ENCODE data around the gene B3GLCT. TPM values are rescaled to one million over a fixed set of nuclear protein-coding genes. Genes with fewer than 3 reads are reported as not detected.

Gene B3GLCT
- total RNA-seq, 5 donors from 2014 or later (not counting 1 experiment from before 2014, with no cell fraction given): 3.7 to 5.6 (median 4.7) TPM

DNA sequence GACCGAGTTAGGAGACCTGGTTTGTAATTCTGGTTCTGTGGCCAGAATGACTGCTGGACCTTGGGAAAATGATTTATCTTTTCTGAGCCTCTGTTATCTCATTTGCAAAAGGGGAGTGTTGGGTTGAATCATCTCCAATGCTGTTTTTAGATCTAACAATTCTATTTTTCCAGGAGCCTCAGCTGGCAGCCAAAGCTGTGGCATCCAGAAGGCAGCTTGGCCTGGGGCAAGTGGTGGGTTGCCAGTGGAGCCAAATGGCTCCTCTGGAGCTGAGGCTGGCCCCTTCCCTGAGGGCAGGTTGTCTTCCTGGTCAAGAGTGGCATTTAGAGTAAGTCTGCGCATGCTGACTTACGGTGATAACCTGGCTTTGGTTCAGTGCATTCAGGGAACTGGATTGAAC is 21.3 kb downstream of the B3GLCT start:
- no peak for ATAC-seq (replicated peaks in 1 of 4)
- H3K9me3 ChIP-seq: no peaks in the 10 kb centered on the region

DNA sequence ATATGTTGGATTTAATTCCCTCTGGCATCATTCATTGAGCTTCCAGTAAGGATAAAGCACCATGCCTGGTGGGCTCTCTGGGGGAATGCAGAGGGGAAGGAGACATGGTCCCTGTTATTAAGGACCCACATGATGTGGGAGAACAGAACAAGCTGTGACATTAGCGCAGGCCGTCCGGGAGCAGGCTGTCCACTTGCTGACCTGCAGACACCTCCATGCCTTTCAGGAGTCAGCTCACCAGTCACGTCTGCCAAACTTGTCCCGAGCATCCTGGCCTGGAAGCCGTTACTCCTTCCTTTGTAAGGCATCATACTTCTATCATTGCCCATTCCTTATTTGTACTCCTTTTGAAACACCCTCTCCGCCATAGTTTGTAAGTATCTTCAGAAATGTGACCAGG is 23.4 kb downstream of the B3GLCT start:
- Mint-ChIP-seq H3K36me3 (peaks cover 33% of the 10 kb centered on the region), H3K4me3 (no peak overlapping the region), H3K4me1 (peaks cover 0 to 6% (median 6%) of the 10 kb centered on the region in 3 donors), H3K27ac (no peak overlapping the region), H3K9me3 (no peaks in the 10 kb centered on the region), H3K27me3 (no peaks in the 10 kb centered on the region)
- peaks cover 0 to 6% of the 10 kb centered on the region in 2 donors for H3K36me3 ChIP-seq (ENCODE audit: control insufficient read depth in 2 of 2, extremely low read depth in 1 of 2, insufficient read depth in 1 of 2, low read length in 1 of 2)
- peaks cover 0 to 3% of the 10 kb centered on the region in 2 experiments for H3K4me1 ChIP-seq (ENCODE audit: control insufficient read depth in 1 of 2, extremely low read depth in 1 of 2, insufficient read depth in 2 of 2, low read length in 2 of 2)
- CTCF ChIA-PET: no interaction called here
- POLR2A ChIA-PET: no interaction called here
- no peaks in the 10 kb centered on the region for H3K27me3 ChIP-seq (replicated peaks in 1 of 2; ENCODE audit: control insufficient read depth in 2 of 2, extremely low read depth in 1 of 2, insufficient read depth in 2 of 2, low read length in 1 of 2)
- H3K27ac ChIP-seq (ENCODE audit: low read length): no peak overlapping the region
- WGBS (ENCODE audit: insufficient coverage): 80% methylated on average over 3 of the region's 7 CpGs
- H3K9me3 ChIP-seq: no peaks in the 10 kb centered on the region
- DNase-seq (no peak), ATAC-seq (replicated peaks in 1 of 4) (no peak)
- no peak overlapping the region for H3K4me3 ChIP-seq (ENCODE audit: control insufficient read depth in 1 of 2, extremely low read depth in 1 of 2, low read length in 1 of 2)

More for the DNA sequence above, 21.3 kb downstream of the B3GLCT start:
- Mint-ChIP-seq H3K27me3 (no peaks in the 10 kb centered on the region), H3K9me3 (no peaks in the 10 kb centered on the region), H3K4me1 (no peaks in the 10 kb centered on the region), H3K4me3 (no peak overlapping the region), H3K27ac (no peak overlapping the region), H3K36me3 (peaks cover 36% of the 10 kb centered on the region)
- DNase-seq: no peak
- ChIA-PET POLR2A (interaction anchor here (0.6 to 0.7 kb wide), 3 partner anchors 12 to 1725 kb away, joined by 3 read pairs; no protein-coding TSS in a partner anchor), CTCF (no interaction called here)
- no CpG with 5 or more reads among the region's 3 CpGs for WGBS (ENCODE audit: insufficient coverage)
- Histone ChIP-seq H3K36me3 (ENCODE audit: control insufficient read depth in 2 of 2, extremely low read depth in 1 of 2, insufficient read depth in 1 of 2, low read length in 1 of 2) (peaks cover 0 to 6% of the 10 kb centered on the region in 2 donors), H3K4me1 (ENCODE audit: control insufficient read depth in 1 of 2, extremely low read depth in 1 of 2, insufficient read depth in 2 of 2, low read length in 2 of 2) (no peaks in the 10 kb centered on the region), H3K27ac (ENCODE audit: low read length) (no peak overlapping the region), H3K27me3 (replicated peaks in 1 of 2; ENCODE audit: control insufficient read depth in 2 of 2, extremely low read depth in 1 of 2, insufficient read depth in 2 of 2, low read length in 1 of 2) (no peaks in the 10 kb centered on the region), H3K4me3 (ENCODE audit: control insufficient read depth in 1 of 2, extremely low read depth in 1 of 2, low read length in 1 of 2) (no peak overlapping the region)

DNA sequence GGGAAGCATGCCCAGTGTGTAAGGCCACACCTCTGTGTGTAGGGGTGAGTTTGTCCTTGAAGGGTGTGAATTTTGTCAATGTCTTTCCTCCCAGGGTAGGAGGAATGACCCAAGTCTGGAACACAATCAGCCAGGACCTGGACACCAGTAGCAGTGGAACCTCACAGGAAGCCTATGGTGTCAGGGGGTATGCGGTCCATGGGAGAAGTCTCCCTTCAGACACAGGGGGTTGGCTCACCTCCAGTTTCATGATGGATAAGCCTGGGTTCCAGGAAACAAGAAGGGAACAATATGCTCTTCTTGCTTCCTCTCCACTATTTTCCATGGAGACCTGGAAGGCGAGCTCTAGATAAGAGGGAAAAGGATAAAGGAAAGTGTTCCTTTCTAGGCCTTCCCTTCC is 23.9 kb downstream of the B3GLCT start:
- Histone ChIP-seq H3K4me1 (ENCODE audit: control insufficient read depth in 1 of 2, extremely low read depth in 1 of 2, insufficient read depth in 2 of 2, low read length in 2 of 2) (peaks cover 0 to 3% of the 10 kb centered on the region in 2 experiments), H3K27me3 (replicated peaks in 1 of 2; ENCODE audit: control insufficient read depth in 2 of 2, extremely low read depth in 1 of 2, insufficient read depth in 2 of 2, low read length in 1 of 2) (no peaks in the 10 kb centered on the region), H3K4me3 (ENCODE audit: control insufficient read depth in 1 of 2, extremely low read depth in 1 of 2, low read length in 1 of 2) (no peak overlapping the region), H3K27ac (ENCODE audit: low read length) (no peak overlapping the region), H3K36me3 (ENCODE audit: control insufficient read depth in 2 of 2, extremely low read depth in 1 of 2, insufficient read depth in 1 of 2, low read length in 1 of 2) (peaks cover 0 to 6% of the 10 kb centered on the region in 2 donors), H3K9me3 (no peaks in the 10 kb centered on the region)
- ChIA-PET POLR2A (no interaction called here), CTCF (interaction anchor here in 1 of 2 donors (0.6 kb wide), 1 partner anchor 13 kb away, joined by 3 read pairs; no protein-coding TSS in a partner anchor)
- Mint-ChIP-seq H3K4me1 (peaks cover 0 to 7% (median 6%) of the 10 kb centered on the region in 3 donors), H3K36me3 (peaks cover 31% of the 10 kb centered on the region), H3K4me3 (no peak overlapping the region), H3K27ac (no peak overlapping the region), H3K9me3 (no peaks in the 10 kb centered on the region), H3K27me3 (no peaks in the 10 kb centered on the region)
- no peak for DNase-seq
- WGBS (ENCODE audit: insufficient coverage): 100% methylated on average over 1 of the region's 2 CpGs
- ATAC-seq (replicated peaks in 1 of 4): no peak

DNA sequence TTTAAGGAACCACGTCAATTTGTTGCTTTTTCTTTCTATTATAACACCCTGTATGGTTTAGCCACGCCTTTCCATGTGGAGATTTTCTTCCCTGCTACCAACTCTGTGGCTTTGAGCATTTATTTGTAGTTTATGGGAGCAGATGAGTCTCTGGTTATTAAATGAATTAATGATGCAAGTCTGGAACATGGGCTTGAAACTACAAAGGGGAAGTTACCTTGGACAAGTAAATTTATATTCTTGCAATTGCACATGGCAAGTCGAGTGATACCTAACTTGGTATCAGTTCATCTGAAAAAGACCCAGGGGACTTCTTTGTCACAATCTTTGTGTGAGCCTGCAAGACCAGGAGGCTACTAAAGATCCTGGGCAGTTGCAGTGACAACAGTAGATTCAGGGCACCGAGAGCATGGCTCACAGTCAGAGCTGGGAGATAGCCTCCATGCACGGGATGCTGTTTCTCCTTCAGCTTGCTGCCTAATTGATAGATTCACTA is 24.4 kb downstream of the B3GLCT start:
- Mint-ChIP-seq H3K27ac (no peak overlapping the region), H3K9me3 (no peaks in the 10 kb centered on the region), H3K4me1 (peaks cover 0 to 7% (median 6%) of the 10 kb centered on the region in 3 donors), H3K36me3 (peaks cover 32% of the 10 kb centered on the region), H3K4me3 (no peak overlapping the region), H3K27me3 (no peaks in the 10 kb centered on the region)
- no peaks in the 10 kb centered on the region for H3K9me3 ChIP-seq
- H3K36me3 ChIP-seq (ENCODE audit: control insufficient read depth in 2 of 2, extremely low read depth in 1 of 2, insufficient read depth in 1 of 2, low read length in 1 of 2): peaks cover 0 to 6% of the 10 kb centered on the region in 2 donors
- H3K4me3 ChIP-seq (ENCODE audit: control insufficient read depth in 1 of 2, extremely low read depth in 1 of 2, low read length in 1 of 2): no peak overlapping the region
- H3K4me1 ChIP-seq (ENCODE audit: control insufficient read depth in 1 of 2, extremely low read depth in 1 of 2, insufficient read depth in 2 of 2, low read length in 2 of 2): peaks cover 0 to 3% of the 10 kb centered on the region in 2 experiments
- H3K27ac ChIP-seq (ENCODE audit: low read length): no peak overlapping the region
- ChIA-PET CTCF (interaction anchor here in 1 of 2 donors (0.6 kb wide), 1 partner anchor 12 kb away, joined by 3 read pairs; no protein-coding TSS in a partner anchor), POLR2A (no interaction called here)
- no peaks in the 10 kb centered on the region for H3K27me3 ChIP-seq (replicated peaks in 1 of 2; ENCODE audit: control insufficient read depth in 2 of 2, extremely low read depth in 1 of 2, insufficient read depth in 2 of 2, low read length in 1 of 2)
- WGBS (ENCODE audit: insufficient coverage): 78% methylated on average over 2 of the region's 5 CpGs
- no peak for DNase-seq
- ATAC-seq (replicated peaks in 1 of 4): no peak

DNA sequence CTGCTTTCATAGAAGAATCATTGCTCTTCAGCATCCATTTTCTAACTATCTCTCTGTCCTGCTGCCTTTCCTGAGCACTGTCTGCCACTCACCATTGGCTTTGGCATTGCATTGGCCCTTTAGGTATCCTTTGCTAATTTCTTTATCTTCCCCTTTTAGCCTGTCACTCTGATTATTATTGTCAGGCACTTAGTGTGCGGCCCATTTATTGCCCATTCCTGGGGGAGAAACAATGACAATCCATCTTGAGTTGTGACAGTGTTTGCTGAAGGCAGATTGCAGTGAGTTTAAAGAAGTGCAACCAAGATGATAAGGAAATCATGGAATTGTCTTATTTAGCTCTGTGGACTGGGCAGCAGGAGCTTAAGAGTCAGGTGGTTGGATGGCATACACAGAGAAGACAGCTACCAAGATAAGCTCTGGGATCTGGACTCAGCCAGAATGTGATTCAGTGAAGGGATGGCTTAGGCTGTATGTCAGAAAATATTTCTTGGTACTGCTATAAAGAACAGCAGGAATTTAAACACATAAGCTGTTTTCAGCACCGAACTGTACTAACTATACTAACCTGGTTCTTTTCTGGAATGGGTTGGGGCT is 25.3 kb downstream of the B3GLCT start:
- ChIA-PET POLR2A (no interaction called here), CTCF (no interaction called here)
- H3K9me3 Mint-ChIP-seq: no peaks in the 10 kb centered on the region
- H3K36me3 Mint-ChIP-seq: peaks cover 36% of the 10 kb centered on the region
- Histone ChIP-seq H3K4me3 (ENCODE audit: control insufficient read depth in 1 of 2, extremely low read depth in 1 of 2, low read length in 1 of 2) (no peak overlapping the region), H3K9me3 (no peaks in the 10 kb centered on the region), H3K27me3 (replicated peaks in 1 of 2; ENCODE audit: control insufficient read depth in 2 of 2, extremely low read depth in 1 of 2, insufficient read depth in 2 of 2, low read length in 1 of 2) (no peaks in the 10 kb centered on the region), H3K36me3 (ENCODE audit: control insufficient read depth in 2 of 2, extremely low read depth in 1 of 2, insufficient read depth in 1 of 2, low read length in 1 of 2) (peaks cover 0 to 6% of the 10 kb centered on the region in 2 donors), H3K4me1 (ENCODE audit: control insufficient read depth in 1 of 2, extremely low read depth in 1 of 2, insufficient read depth in 2 of 2, low read length in 2 of 2) (peaks cover 0 to 3% of the 10 kb centered on the region in 2 experiments), H3K27ac (ENCODE audit: low read length) (no peak overlapping the region)
- ATAC-seq (replicated peaks in 1 of 4) (no peak), DNase-seq (no peak)
- H3K4me1 Mint-ChIP-seq: peaks cover 0 to 7% (median 6%) of the 10 kb centered on the region in 3 donors
- no peak overlapping the region for H3K4me3 Mint-ChIP-seq
- 100% methylated on average over 2 of the region's 2 CpGs for WGBS (ENCODE audit: insufficient coverage)
- H3K27ac Mint-ChIP-seq: no peak overlapping the region
- H3K27me3 Mint-ChIP-seq: no peaks in the 10 kb centered on the region

DNA sequence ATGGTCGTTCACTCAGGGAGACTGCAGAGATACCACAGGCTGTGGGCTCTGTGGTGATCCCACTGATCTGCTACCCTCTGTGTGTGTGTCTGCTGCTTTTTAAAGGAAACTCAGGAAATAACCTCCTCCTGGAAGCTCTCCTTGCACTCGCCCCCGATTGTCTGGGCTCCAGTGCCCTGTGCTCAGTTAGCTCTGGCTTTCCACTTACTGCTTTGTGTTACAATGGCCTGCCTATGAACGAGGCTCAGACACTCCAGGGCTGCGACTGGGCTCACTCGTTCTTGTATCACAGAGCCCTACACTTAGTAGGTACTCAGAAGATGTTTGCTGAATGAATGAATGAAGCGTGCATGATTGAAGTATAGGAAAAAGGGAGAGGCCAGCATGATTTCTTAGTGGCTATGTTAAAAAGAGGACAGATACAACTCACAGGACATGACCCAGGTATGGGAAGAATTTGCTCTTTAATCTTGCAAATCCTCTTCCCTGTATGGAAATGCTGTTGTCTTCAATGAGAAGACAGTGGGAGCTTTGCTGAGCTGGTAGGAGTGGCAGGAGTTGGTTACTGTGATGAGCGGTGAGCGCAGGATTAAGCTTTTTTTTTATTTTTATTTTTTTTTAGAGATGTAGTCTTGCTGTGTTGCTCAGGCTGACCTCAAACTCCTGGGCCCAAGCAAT is 26.4 kb downstream of the B3GLCT start:
- 91% methylated on average over 4 of the region's 9 CpGs for WGBS (ENCODE audit: insufficient coverage)
- Histone ChIP-seq H3K27ac (ENCODE audit: low read length) (no peak overlapping the region), H3K27me3 (replicated peaks in 1 of 2; ENCODE audit: control insufficient read depth in 2 of 2, extremely low read depth in 1 of 2, insufficient read depth in 2 of 2, low read length in 1 of 2) (no peaks in the 10 kb centered on the region), H3K4me3 (ENCODE audit: control insufficient read depth in 1 of 2, extremely low read depth in 1 of 2, low read length in 1 of 2) (no peak overlapping the region), H3K4me1 (ENCODE audit: control insufficient read depth in 1 of 2, extremely low read depth in 1 of 2, insufficient read depth in 2 of 2, low read length in 2 of 2) (peaks cover 0 to 3% of the 10 kb centered on the region in 2 experiments), H3K36me3 (ENCODE audit: control insufficient read depth in 2 of 2, extremely low read depth in 1 of 2, insufficient read depth in 1 of 2, low read length in 1 of 2) (peaks cover 0 to 6% of the 10 kb centered on the region in 2 donors), H3K9me3 (no peaks in the 10 kb centered on the region)
- Mint-ChIP-seq H3K27me3 (no peaks in the 10 kb centered on the region), H3K4me1 (peaks cover 0 to 7% (median 6%) of the 10 kb centered on the region in 3 donors), H3K9me3 (no peaks in the 10 kb centered on the region), H3K36me3 (peaks cover 39% of the 10 kb centered on the region), H3K4me3 (no peak overlapping the region), H3K27ac (no peak overlapping the region)
- DNase-seq: no peak
- ATAC-seq (replicated peaks in 1 of 4): no peak
- POLR2A ChIA-PET: interaction anchor here in 1 of 2 donors (1.0 kb wide), 1 partner anchor 10 kb away, joined by 3 read pairs; no protein-coding TSS in a partner anchor
- CTCF ChIA-PET: interaction anchor here in 1 of 2 donors (0.6 kb wide), 1 partner anchor 101 kb away, joined by 3 read pairs; no protein-coding TSS in a partner anchor
